ENCODE data around the gene XCL2.

GRCh38 chr1:168555508-168556046 lies 11.8 kb upstream of the XCL2 start:
- TF ChIP-seq YY1 (IDR thresholded peaks at IDR 0.05; ENCODE audit: low read depth, low read length): no peak
- TF ChIP-seq CTCF (IDR thresholded peaks at IDR 0.05; ENCODE audit: control extremely low read depth in 1 of 3, insufficient read depth in 1 of 3, low read depth in 1 of 3, low read length in 3 of 3): no peak
- TF ChIP-seq POLR2A (IDR thresholded peaks at IDR 0.05; ENCODE audit: control extremely low read depth in 1 of 2, low read depth in 2 of 2, low read length in 2 of 2): no peak
- TF ChIP-seq ZNF274 (IDR thresholded peaks at IDR 0.05; ENCODE audit: borderline replicate concordance, extremely low read depth, low read length): no peak
